Measurements from ENCODE around the gene LMO7.
"Not testable (repeated sequence)": the region's sequence is repeated elsewhere in the genome, so short reads cannot be mapped to it uniquely, and the experiment has no call there.

Gene LMO7

DNA sequence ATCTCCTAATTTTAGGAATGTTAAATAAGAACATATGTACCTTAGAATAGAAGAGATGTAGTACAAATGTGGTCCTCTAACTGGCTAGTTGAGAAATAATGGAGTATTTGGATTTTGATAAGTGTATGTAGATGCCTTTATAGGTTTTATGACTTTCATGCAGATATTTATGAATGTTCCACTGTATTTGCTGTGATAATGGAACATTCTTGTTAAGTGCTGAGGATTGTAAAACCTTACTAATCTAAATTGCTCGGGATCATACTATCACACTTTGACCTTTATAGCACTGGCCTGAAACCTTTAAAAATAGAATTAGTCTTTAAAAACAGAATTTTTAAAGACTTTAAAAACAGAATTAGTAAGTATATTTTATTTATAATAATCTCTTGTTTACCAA lies 135.1 kb downstream of the LMO7 start:
- TF ChIP-seq CTCF (IDR thresholded peaks at IDR 0.05), result no peak
- H3K9ac ChIP-seq, result no peak overlapping the region
- H3K27ac ChIP-seq, result no peak overlapping the region
- no peaks in the 10 kb centered on the region for H3K36me3 ChIP-seq (ENCODE audit: control insufficient read depth, insufficient read depth, low read length)
- H3K9me3 ChIP-seq (ENCODE audit: control insufficient read depth, low read length), result no peaks in the 10 kb centered on the region
- H3K79me2 ChIP-seq, result no peaks in the 10 kb centered on the region
- no peak overlapping the region for H3K4me2 ChIP-seq (ENCODE audit: low read length)
- no peak overlapping the region for H3K4me3 ChIP-seq (ENCODE audit: low read depth, low read length)
- H3K27me3 ChIP-seq (ENCODE audit: control insufficient read depth, insufficient read depth, low read length), result no peaks in the 10 kb centered on the region
- no peak overlapping the region for H2AFZ ChIP-seq
- H3K4me1 ChIP-seq, result peaks cover 4% of the 10 kb centered on the region

- Histone ChIP-seq H2AFZ (no peak overlapping the region), H3K36me3 (ENCODE audit: control insufficient read depth, insufficient read depth, low read length) (no peaks in the 10 kb centered on the region), H3K4me1 (peaks cover 4% of the 10 kb centered on the region), H3K27ac (no peak overlapping the region), H3K79me2 (no peaks in the 10 kb centered on the region), H3K27me3 (ENCODE audit: control insufficient read depth, insufficient read depth, low read length) (no peaks in the 10 kb centered on the region), H3K9me3 (ENCODE audit: control insufficient read depth, low read length) (no peaks in the 10 kb centered on the region), H3K4me3 (ENCODE audit: low read depth, low read length) (no peak overlapping the region), H3K9ac (no peak overlapping the region), H3K4me2 (ENCODE audit: low read length) (no peak overlapping the region)
- TF ChIP-seq CTCF (IDR thresholded peaks at IDR 0.05), result no peak
These were observed 135.7 kb downstream of the LMO7 start for GRCh38 chr13:75771818-75772217.

- no peak for TF ChIP-seq CTCF (IDR thresholded peaks at IDR 0.05)
- Histone ChIP-seq H3K79me2 (no peaks in the 10 kb centered on the region), H3K27me3 (ENCODE audit: control insufficient read depth, insufficient read depth, low read length) (no peaks in the 10 kb centered on the region), H3K4me2 (ENCODE audit: low read length) (no peak overlapping the region), H3K9ac (no peak overlapping the region), H3K4me1 (peaks cover 4% of the 10 kb centered on the region), H3K9me3 (ENCODE audit: control insufficient read depth, low read length) (no peaks in the 10 kb centered on the region), H3K27ac (no peak overlapping the region), H3K4me3 (ENCODE audit: low read depth, low read length) (no peak overlapping the region), H3K36me3 (ENCODE audit: control insufficient read depth, insufficient read depth, low read length) (no peaks in the 10 kb centered on the region), H2AFZ (no peak overlapping the region)
These were observed 138.0 kb downstream of the LMO7 start for GRCh38 chr13:75774176-75774575.

- H3K4me2 ChIP-seq (ENCODE audit: low read length), result no peak overlapping the region
- no peak for TF ChIP-seq CTCF (IDR thresholded peaks at IDR 0.05)
- H3K27ac ChIP-seq, result no peak overlapping the region
These were observed 140.4 kb downstream of the LMO7 start for GRCh38 chr13:75776550-75776949.

GRCh38 chr13:75779393-75779792 lies 143.3 kb downstream of the LMO7 start:
- Histone ChIP-seq H3K27ac (no peak overlapping the region), H3K36me3 (ENCODE audit: control insufficient read depth, insufficient read depth, low read length) (no peaks in the 10 kb centered on the region), H3K79me2 (no peaks in the 10 kb centered on the region), H3K4me2 (ENCODE audit: low read length) (no peak overlapping the region), H2AFZ (no peak overlapping the region), H3K4me1 (no peaks in the 10 kb centered on the region), H3K27me3 (ENCODE audit: control insufficient read depth, insufficient read depth, low read length) (no peaks in the 10 kb centered on the region), H3K9ac (no peak overlapping the region), H3K4me3 (ENCODE audit: low read depth, low read length) (no peak overlapping the region), H3K9me3 (ENCODE audit: control insufficient read depth, low read length) (no peaks in the 10 kb centered on the region)
- no peak for TF ChIP-seq CTCF (IDR thresholded peaks at IDR 0.05)

More at GRCh38 chr13:75776550-75776949, 140.4 kb downstream of the LMO7 start:
- Histone ChIP-seq H3K9me3 (ENCODE audit: control insufficient read depth, low read length) (no peaks in the 10 kb centered on the region), H3K4me1 (peaks cover 2% of the 10 kb centered on the region), H3K27me3 (ENCODE audit: control insufficient read depth, insufficient read depth, low read length) (no peaks in the 10 kb centered on the region), H3K79me2 (no peaks in the 10 kb centered on the region), H3K9ac (no peak overlapping the region), H3K36me3 (ENCODE audit: control insufficient read depth, insufficient read depth, low read length) (no peaks in the 10 kb centered on the region), H2AFZ (no peak overlapping the region), H3K4me3 (ENCODE audit: low read depth, low read length) (no peak overlapping the region)

GRCh38 chr13:75780103-75780502 lies 144.0 kb downstream of the LMO7 start:
- not testable (repeated sequence) for H3K36me3 ChIP-seq (ENCODE audit: control insufficient read depth, insufficient read depth, low read length); H2AFZ ChIP-seq; H3K27me3 ChIP-seq (ENCODE audit: control insufficient read depth, insufficient read depth, low read length); H3K4me2 ChIP-seq (ENCODE audit: low read length); H3K27ac ChIP-seq; H3K9ac ChIP-seq; H3K9me3 ChIP-seq (ENCODE audit: control insufficient read depth, low read length); H3K4me1 ChIP-seq; H3K79me2 ChIP-seq; H3K4me3 ChIP-seq (ENCODE audit: low read depth, low read length)

Data from parathyroid adenoma (tissue), 2 donors.